GM21576 (cell line): ENCODE results near the gene CFAP77.

Experiments
- ATAC-seq: cut with Tn5 transposase; IDR thresholded peaks from one replicate; pipeline ENCODE4 v1.9.1; 2021; ENCODE audit warnings: mild to moderate bottlenecking, moderate library complexity; ENCODE audit not compliant: unreplicated experiment

CFAP77 gene

DNA sequence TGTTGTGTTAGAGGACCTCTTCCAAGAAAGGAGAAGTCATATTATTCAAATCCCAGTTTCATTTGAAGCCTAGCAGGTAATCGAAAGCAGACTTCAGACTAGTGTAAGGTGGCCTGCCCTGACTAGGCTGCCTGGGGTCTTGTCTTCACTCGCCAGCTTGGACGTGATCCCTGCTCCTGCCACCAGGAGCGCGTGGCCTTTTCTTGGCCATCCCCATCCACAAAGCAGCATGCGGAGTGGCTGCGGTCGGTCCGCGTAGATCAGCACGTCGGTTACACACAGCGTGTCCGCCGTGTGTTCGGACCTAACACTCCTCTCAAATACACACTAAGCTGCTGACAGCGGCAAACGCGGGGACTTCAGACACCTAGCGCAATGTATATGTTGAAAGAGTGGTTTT lies 37.3 kb downstream of the CFAP77 start:
- ATAC-seq = no peak

DNA sequence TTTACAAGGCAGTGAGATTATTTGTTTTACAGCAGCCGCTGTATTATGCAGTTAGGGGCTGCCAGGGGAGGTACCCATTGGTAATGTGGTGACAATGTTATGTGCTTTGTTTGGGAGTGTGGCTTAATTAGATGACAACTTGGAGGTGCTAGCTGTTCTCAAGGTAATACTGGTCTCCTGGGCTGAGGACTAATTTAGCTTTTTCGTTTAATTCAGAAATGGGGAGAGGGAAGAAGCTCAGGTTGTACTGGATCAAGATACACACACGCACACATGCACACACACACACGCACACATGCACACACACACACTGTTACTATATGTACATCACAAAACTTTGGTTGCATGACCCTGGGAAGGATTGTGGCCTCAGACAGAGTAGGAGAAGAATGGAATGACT lies 37.9 kb downstream of the CFAP77 start:
- no peak for ATAC-seq

DNA sequence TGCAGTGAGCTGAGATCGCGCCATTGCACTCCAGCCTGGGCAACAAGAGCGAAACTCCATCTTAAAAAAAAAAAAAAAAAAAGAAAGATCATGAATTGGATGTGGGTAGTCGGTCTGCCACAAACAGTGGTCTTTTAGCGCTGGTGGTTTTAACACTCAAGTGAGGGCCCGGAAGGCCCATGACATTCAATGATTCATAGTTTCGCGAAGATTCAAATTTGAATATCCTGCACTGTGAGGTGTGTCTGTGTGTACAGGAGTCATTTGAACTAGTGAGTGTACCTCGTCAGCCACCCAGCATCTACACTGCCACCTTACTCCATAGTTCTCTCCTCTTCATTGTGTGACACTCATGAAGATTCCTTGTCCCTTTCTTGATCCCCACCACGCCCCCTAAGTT lies 41.3 kb downstream of the CFAP77 start:
- no peak for ATAC-seq

DNA sequence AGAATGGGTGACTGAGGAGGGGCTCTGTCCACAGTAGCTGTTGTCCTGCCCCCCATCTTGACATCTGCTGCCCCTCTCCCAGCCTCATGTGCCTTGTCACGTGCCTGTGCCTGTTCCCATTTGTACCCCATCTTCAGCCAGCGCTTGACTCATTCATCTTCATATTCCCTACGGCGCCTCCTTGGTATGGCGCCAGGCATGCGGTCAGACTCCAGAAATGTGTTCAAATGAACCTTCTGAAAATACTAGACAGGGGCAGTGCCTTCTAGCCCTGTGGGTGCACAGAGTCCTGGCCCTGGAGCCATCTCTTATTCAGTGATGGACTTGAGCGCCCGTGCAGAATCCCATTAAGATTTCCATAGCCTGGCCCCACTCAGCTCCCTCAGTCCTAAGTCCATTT lies 46.2 kb downstream of the CFAP77 start:
- no peak for ATAC-seq

DNA sequence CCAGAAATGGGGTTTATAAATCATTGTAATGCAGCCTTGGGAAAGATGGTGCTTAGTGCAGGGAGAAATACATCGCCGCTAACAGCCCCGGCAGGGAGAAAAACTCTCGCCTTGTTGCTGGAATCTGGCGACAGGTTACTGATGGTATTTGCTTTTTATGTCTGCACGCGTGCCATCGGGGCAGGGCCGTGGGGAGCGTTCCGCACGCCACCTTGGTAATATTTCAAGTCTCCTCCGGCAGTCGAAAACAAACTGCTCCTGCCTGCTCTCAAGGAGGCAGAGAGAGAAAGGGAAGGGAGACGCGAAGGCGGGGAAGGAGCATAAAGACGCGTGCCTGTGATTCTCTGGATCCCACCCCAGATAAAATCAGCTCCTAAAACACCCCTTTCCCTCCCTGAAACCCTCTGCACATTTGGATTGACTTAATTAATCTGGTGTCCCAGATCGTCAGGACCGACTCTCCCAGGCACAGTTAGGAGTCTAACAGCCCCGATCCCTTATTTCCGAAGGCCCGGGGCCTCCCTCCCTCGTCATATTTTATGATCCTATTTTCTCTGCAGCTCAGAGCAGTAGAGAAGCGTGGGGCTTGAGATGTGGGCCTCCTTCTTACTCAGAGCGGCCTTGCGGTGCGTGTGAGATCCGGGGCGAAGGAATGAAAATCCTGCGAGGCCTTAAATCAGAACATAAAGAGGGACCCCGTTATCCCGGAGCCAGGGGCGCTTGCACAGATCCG lies 47.7 kb downstream of the CFAP77 start:
- no peak for ATAC-seq

DNA sequence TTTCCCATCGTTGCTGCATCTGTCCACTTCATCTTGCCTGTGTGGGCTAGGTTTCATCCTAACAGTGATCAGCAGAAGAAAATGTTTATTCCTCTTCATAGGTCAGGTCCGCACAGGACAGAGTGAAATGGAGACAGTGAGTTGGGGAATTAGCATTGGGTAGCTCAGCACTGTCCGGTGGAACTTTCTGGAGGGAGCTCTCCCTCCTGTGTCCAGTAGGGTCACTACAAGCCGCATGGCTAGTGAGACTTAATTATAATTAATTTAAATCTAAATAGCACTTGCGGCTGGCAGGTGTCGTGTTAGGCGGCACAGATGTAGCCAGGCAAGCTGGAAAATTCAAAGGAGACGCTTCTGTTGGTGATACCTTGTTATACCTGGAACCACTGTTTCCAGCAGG lies 48.4 kb downstream of the CFAP77 start:
- no peak for ATAC-seq

DNA sequence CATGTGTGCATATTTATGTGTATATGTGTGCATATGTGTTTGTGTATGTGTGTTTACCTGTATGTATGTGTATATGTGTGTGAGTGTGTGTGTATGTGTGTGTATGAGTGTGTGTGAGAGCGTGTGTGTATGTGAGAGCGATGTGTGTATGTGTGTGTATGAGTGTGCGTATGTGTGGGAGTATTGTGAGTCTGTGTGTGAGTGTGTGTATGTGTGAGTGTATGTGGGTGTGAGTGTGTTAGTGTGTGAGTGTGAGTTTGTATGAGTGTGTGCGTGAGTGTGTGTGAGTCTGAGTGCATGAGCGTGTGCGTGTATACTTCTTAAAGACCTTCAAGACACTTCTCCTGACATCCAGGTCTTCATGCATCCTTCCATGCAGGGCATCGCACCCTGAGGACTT lies 49.6 kb downstream of the CFAP77 start:
- no peak for ATAC-seq

DNA sequence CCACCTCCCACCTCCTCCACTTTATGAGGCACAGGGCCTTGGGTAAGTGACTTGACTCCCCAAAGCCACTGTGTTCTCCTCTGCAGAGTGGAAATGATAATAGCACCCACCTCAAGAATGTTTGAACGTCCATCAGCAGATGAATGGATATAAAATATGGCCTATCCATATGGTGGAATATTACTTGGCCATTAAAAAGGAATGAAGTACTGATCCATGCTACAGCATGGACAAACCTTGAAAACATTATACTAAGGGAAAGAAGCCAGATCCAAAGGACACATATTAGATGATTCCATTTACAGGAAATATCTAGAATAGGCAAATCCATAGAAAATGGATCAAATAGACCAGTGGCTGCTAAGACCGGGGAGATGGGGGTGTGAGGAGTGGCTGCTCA lies 50.2 kb downstream of the CFAP77 start:
- no peak for ATAC-seq

DNA sequence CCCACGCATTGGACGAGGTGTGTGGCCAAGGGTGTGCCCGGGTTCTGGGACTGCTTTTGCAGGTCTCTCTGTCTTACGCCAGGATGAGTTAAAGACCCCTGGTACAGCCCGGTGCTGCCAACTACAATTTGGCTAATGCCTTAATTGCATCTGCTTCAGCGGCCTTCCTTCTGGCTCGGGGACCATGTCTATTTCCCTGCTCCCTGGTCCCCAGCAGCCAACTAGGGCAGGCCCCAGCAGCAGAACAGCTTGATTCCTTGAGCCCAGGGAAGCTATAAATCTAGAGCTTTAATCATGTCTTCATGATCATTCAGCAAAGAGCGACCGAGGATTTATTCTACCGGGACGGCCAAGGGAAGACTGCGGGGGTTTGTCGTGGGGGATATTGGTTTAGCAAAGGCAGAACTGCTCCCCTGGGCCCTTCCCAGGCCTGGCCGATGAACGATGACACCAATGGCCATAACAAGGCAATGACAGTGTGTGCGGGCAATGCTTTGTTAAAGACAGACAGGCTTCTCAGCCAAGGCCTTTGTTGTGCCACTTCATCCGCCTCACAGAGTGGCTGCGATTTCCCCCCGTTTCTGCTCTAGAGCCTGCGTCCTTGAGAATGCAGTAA lies 51.4 kb downstream of the CFAP77 start:
- ATAC-seq = no peak

DNA sequence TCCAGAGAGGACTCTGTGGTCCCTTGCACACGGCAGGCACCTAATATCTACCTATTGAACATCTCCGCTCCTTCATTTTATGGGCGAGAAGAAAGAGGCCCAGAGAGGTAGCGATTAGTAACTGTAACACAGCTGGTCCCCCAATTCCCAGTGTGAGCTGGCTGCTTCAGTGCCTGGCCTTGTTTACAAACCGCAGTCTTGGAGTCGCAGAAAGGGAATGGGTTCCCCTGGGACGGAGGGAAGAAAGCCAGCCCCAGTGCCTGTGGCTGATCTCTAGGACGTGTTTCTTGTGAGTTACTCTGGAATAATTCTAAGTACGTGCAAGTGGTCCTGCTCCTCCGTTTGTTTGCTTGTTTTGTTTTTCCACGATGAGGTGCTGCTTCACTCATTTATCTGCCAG lies 52.0 kb downstream of the CFAP77 start:
- no peak for ATAC-seq

DNA sequence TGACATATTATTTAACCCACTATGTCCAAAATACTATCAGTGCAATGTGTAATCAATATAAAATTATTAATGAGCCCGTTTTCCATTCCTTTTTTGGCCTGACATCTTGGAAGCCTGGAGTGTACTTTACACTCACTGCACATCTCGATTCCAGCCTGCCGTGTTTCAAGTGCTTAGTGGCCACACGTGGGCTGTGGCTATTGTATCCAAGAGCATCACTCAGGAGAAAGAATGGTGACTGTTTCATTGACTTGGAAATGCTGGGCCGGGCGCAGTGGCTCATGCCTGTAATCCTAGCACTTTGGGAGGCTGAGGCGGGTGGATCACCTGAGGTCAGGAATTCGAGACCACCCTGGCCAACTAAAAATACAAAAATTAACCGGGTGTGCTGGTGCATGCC lies 54.5 kb downstream of the CFAP77 start:
- no peak for ATAC-seq

DNA sequence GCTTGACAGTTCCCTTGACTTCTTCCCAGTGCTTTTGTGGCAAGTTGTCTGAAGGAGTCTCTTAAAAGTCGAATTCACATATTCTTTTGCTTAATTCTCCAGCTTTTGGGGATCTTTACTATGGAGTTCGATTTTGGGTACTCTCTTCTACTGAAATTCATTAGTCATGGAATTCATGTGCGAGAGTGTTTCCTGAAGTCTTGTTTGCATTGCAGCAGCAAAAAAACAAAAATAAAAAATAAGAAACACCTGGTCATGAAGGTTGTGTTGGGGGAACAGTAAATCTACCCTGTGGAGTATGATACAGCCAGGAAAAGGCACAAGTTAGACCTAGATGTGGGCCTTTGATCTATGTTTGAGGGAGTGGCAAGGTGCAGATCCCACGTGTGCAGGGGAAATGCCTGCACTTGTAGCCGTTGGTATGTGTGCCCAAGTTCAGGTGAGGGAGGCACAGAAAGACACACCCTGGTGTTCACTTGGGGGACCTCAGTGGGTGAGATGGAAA lies 55.2 kb downstream of the CFAP77 start:
- ATAC-seq = no peak

DNA sequence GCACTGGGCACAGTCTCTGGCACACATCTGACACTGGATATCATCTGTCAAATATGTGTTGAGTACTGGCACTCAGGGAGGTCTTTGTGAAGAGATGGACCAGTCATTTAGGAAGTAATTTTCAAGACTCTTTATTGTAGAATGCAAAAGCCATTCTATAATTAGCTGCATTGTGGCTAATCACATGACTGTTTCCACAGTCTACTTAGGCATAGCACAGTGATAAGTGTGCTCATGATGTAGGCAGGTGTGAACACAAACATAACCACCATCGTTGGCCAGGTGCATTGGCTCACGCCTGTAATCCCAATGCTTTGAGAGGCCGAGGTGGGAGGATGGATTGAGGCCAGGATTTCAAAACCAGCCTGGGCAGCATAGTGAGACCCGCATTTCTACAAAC lies 62.2 kb downstream of the CFAP77 start:
- ATAC-seq = no peak

DNA sequence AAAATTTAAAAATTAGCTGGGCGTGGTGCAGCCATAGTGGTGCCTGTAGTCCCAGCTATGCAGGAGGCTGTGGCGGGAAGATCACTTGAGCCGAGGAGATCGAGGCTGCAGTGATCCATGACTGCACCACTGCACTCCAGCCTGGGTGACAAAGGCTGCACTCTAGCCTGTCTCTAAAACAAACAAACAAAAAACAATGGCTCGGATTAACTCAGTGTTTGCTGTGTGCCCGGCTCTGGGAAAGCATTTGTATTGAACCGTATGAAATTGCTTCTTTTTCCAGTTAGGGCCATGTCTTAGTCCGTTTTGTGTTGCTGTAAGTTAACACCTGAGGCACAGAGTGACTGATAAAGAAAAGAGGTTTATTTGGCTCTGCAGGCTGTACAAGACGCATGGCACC lies 62.6 kb downstream of the CFAP77 start:
- no peak for ATAC-seq

DNA sequence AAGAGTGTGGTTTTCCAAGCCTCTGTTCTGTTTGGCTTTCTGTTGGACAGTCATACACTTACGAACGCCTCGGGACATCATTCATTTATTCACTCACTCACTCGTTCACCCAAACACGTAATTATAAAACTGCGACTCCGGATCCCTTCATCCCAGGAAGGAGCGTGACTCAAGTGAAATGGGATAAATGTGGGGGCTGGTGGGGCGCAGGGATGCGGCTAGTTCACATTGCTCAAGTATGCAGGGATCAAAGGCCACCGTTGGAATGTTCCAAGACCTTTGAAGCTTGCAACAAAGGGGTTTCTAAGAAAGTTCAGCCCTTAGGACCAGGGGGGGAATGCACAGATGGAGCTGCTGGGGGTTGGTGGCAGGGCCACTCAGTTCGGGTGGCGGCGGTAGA lies 64.2 kb downstream of the CFAP77 start:
- no peak for ATAC-seq

DNA sequence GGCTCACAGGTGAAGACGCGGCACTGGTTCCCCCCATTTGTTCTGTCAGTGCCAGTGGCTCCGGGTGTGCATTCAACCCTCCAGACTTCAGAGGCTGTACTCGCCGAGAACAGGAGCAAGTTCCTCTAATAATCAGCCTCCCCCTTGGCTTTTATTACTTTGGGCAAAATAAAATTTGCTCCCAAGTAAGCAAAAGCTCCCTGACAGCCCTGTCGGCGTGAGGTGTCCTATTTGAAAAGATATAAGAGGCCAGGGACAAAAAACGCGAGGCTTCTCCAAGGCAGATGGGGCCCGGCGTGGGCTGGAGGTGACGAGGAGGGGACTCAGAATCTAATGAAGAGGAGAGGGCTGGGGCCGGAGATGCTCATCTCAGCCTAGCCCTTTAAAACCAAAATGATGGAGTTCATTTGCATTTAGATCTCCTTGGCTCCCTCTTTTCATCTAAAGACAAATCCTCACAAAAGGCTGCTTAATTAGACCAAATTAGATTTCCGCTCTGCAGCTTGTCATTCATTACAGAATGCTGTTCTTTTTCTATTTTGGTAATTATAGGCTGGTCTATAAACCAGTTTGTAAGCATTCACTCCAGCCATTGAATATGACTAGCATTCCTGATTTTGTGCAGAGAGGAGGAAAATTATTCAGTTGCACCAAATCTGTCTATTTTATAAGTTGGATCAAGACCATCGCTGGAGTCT lies 68.5 kb downstream of the CFAP77 start:
- no peak for ATAC-seq

DNA sequence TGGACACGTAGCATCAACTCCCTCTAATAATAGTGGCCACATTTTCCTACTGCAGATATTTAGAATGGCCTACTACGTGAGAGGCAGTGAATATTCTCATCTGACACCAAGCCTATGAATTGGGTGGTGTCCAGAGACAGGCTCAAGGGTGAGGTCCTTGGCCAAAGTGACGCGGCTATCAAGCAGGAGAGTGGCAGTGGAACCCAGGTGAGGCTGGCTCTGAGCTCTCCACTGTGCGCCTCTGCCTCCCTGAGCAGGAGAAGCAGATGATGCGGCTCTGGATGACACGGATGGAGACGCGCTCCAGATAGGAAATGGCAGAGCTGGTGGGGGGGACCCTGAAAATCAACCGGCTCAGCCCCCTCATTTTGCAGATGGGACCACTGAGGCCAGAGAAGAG lies 69.7 kb downstream of the CFAP77 start:
- no peak for ATAC-seq

DNA sequence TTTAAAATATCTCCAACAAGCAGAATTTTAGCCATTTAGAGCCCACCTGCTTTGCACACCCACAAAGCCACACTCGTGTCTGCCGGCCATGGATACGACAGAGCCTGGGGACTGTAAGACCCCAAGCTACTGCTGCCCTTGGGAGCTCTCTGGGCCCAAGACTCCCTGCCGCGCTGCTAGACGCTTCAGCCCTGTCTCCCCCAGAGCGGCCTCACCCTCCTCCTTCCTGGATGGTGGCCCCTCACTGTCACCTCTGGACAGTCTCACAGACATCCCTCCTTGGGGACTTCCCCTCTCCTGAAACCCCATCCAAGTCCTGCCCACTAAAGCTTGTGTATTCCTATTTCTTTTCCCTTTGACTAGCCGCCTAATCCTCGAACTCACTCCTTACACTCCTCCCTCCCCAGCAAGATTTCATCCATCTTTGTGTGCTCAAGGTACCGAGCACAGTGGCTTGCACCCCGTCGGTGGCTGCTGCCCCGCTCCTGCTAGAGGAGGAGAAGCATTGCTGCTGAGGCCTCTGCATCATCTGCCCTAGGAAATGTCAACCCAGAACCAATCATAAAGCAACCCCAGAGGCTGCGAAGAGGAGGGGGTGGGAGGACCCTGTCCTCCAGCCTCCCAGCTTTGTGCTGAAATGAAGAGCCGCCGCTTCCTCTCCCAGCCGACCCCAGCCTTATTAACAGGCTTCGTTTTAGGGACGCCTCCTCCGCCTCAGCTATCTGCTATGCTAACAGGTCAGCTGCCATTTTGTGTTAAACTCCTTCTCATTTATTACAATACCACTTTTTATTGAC lies 71.2 kb downstream of the CFAP77 start:
- no peak for ATAC-seq

DNA sequence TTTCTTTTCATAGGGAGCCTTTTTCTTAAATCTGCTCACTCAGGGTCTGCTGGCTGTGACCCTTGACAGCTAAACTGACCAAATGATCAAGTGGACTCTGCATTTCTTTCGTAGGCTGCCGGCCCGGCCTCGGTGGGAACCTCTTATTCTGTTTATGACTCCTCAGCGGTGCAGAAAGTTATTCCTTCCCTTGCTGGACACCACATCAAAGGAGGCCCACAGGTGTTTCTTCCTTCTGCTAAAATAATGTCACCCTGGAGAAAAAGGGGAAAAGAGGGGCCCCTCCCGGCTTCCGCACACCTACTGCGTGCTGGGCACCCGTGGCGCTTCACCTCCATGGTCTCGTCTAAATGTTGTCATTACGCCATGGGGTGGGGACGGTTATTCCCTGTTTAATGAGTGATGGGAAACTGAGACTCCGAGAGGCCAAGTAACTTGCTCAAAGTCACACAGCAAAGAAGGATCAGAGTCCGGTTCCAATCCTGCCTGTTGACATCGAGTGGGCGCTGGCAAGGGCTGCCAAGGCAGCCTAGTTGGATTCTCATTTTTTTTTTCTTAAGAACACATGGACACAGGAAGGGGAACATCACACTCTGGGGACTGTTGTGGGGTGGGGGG lies 72.3 kb downstream of the CFAP77 start:
- no peak for ATAC-seq

DNA sequence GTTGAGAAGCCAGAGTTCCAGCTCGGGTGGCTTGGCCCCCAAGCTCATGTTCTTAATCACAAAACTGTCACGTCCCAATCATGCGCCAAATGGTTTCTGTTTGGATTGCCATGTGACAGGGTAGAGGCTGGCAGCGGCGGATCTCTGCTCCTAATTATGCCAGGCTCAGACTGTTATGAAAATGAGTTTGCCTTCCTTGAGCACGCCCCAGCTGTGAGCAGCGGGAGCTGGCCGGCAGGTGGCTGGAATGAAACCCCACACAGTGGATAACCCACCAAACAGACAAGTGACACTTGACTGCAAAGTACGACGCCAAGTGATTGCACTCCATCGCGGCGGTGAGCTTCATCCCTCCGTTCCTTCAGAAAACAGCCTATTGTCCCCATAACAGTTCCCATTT lies 75.4 kb downstream of the CFAP77 start:
- ATAC-seq = no peak
